IMR-90 (cell line): ENCODE results near the gene RELCH. TPM values are rescaled to one million over a fixed set of nuclear protein-coding genes. Genes with fewer than 3 reads are reported as not detected.

Experiments used
- ATAC-seq: fragments of 200-7000 bp; cut with Tn5 transposase; 2 replicates; pipeline ENCODE4 v1.9.1; 2020; ENCODE audit warnings: low read depth, mild to moderate bottlenecking, moderate library complexity
- BruUV-seq: library from RNA; stranded (reverse); fragments of 400-500 nt; replicated peaks from 2 replicates; lab custom pipeline; 2021; lab: Mats Ljungman, UMichigan
- CTCF ChIA-PET: fragments of 300-600 bp; formaldehyde crosslinking; extraction: SDS; loops from one replicate; lab custom pipeline; 2021; ENCODE audit warnings: antibody characterized with exemption; lab: Yijun Ruan, JAX
- POLR2A ChIA-PET: fragments of 300-600 bp; sonication (Branson Sonifier 250); formaldehyde crosslinking; loops from one replicate; lab custom pipeline; 2022; ENCODE audit warnings: antibody characterized with exemption; ENCODE audit not compliant: unreplicated experiment; lab: Charles Lee
- DNase-seq: peaks from one replicate; pipeline ENCODE4 v3.0.0; 2013
- H2AFZ ChIP-seq: replicated peaks from 2 replicates; pipeline ENCODE3; 2013; ENCODE audit warnings: low read length, mild to moderate bottlenecking; ENCODE audit not compliant: poor library complexity
- H2AK5ac ChIP-seq: 2 replicates; pipeline ENCODE4 v1.6.1; 2013; ENCODE audit warnings: low read depth, low read length, inconsistent platforms
- H2AK9ac ChIP-seq: replicated peaks from 2 replicates; pipeline ENCODE3; 2013; ENCODE audit warnings: mild to moderate bottlenecking, low read depth, low read length, moderate library complexity; ENCODE audit not compliant: poor library complexity
- H2BK120ac ChIP-seq: 2 replicates; pipeline ENCODE4 v1.6.1; 2013; ENCODE audit warnings: low read depth, low read length, inconsistent platforms
- H2BK15ac ChIP-seq: 3 replicates; pipeline ENCODE4 v1.6.1; 2013; ENCODE audit warnings: low read depth, low read length, inconsistent platforms
- H2BK20ac ChIP-seq: 2 replicates; pipeline ENCODE4 v1.6.1; 2013; ENCODE audit warnings: low read depth, mild to moderate bottlenecking, inconsistent platforms, low read length, moderate library complexity
- H2BK5ac ChIP-seq: 2 replicates; pipeline ENCODE4 v1.6.1; 2013; ENCODE audit warnings: mild to moderate bottlenecking, low read depth, low read length, inconsistent platforms; ENCODE audit not compliant: poor library complexity, severe bottlenecking
- H3K14ac ChIP-seq: replicated peaks from 2 replicates; pipeline ENCODE4 v1.6.1; 2013; ENCODE audit warnings: low read depth, low read length, inconsistent platforms
- H3K18ac ChIP-seq: 2 replicates; pipeline ENCODE4 v1.6.1; 2013; ENCODE audit warnings: low read depth, low read length, control low read depth
- H3K23ac ChIP-seq: 2 replicates; pipeline ENCODE4 v1.6.1; 2013; ENCODE audit warnings: low read depth, low read length, inconsistent platforms
- H3K27ac ChIP-seq: 2 replicates; pipeline ENCODE4 v1.5.1; 2013; ENCODE audit warnings: mild to moderate bottlenecking, control low read depth, low read length; ENCODE audit not compliant: insufficient read depth
- H3K27me3 ChIP-seq: 2 replicates; pipeline ENCODE4 v1.6.1; 2013; ENCODE audit warnings: low read length; ENCODE audit not compliant: control insufficient read depth, insufficient read depth
- H3K36me3 ChIP-seq: 2 replicates; pipeline ENCODE4 v1.6.1; 2013; ENCODE audit warnings: low read length, mixed read lengths; ENCODE audit not compliant: control insufficient read depth, insufficient read depth
- H3K4ac ChIP-seq: 2 replicates; pipeline ENCODE4 v1.6.1; 2013; ENCODE audit warnings: low read depth, low read length, inconsistent platforms
- H3K4me1 ChIP-seq: 2 replicates; pipeline ENCODE4 v1.6.1; 2013; ENCODE audit warnings: low read length, mixed read lengths; ENCODE audit not compliant: control insufficient read depth, insufficient read depth
- H3K4me2 ChIP-seq: 2 replicates; pipeline ENCODE4 v1.6.1; 2013; ENCODE audit warnings: low read depth, mild to moderate bottlenecking, control low read depth, low read length, moderate library complexity
- H3K4me3 ChIP-seq: 2 replicates; pipeline ENCODE4 v1.5.1; 2013; ENCODE audit warnings: low read depth, mild to moderate bottlenecking, control low read depth, low read length, moderate library complexity; ENCODE audit not compliant: insufficient read depth
- H3K56ac ChIP-seq: 2 replicates; pipeline ENCODE4 v1.6.1; 2013; ENCODE audit warnings: low read length, inconsistent platforms; ENCODE audit not compliant: insufficient read depth; ENCODE audit errors: extremely low read depth
- H3K79me1 ChIP-seq, 2 experiments: 2 replicates each; pipeline ENCODE4 v1.6.1; 2013; ENCODE audit warnings: low read length in 2 of 2, inconsistent platforms in 1 of 2, low read depth in 1 of 2
- H3K9ac ChIP-seq: 2 replicates; pipeline ENCODE4 v1.6.1; 2013; ENCODE audit warnings: low read depth, low read length, control low read depth
- H3K9me1 ChIP-seq: 2 replicates; pipeline ENCODE4 v1.6.1; 2013; ENCODE audit warnings: low read length, inconsistent platforms; ENCODE audit not compliant: insufficient read depth
- H3K9me3 ChIP-seq: 2 replicates; pipeline ENCODE4 v1.6.1; 2013; ENCODE audit warnings: low read length; ENCODE audit not compliant: control insufficient read depth, insufficient read depth
- H4K20me1 ChIP-seq: 2 replicates; pipeline ENCODE4 v1.6.1; 2013; ENCODE audit warnings: low read length, inconsistent platforms; ENCODE audit not compliant: insufficient read depth
- H4K5ac ChIP-seq: 2 replicates; pipeline ENCODE4 v1.6.1; 2013; ENCODE audit warnings: mild to moderate bottlenecking, low read depth, low read length, control low read depth
- H4K8ac ChIP-seq, 2 experiments: 2 replicates each; pipeline ENCODE4 v1.6.1; 2013; ENCODE audit warnings: low read depth in 2 of 2, low read length in 2 of 2, control low read depth in 1 of 2, inconsistent platforms in 1 of 2
- H4K91ac ChIP-seq: 2 replicates; pipeline ENCODE4 v1.6.1; 2013; ENCODE audit warnings: low read depth, low read length, inconsistent platforms; ENCODE audit not compliant: insufficient read depth
- BHLHE40 ChIP-seq: fragments of 150-350 bp; IDR thresholded peaks from 2 replicates; pipeline ENCODE4 v1.6.1; 2016; ENCODE audit warnings: mild to moderate bottlenecking, low read depth, low read length
- CEBPB ChIP-seq: IDR thresholded peaks from 2 replicates; pipeline ENCODE4 v1.6.1; 2012; ENCODE audit warnings: low read depth, low read length, improper control_type of control experiment
- CHD1 ChIP-seq: IDR thresholded peaks from 2 replicates; pipeline ENCODE4 v1.6.1; 2012; ENCODE audit warnings: low read depth, low read length, improper control_type of control experiment
- CTCF ChIP-seq: conservative IDR thresholded peaks from 2 replicates; pipeline ENCODE4 v1.5.1; 2012; ENCODE audit warnings: mild to moderate bottlenecking, low read depth, low read length, improper control_type of control experiment
- MAZ ChIP-seq: IDR thresholded peaks from 2 replicates; pipeline ENCODE4 v1.6.1; 2012; ENCODE audit warnings: low read depth, mild to moderate bottlenecking, low read length, improper control_type of control experiment, moderate library complexity, borderline replicate concordance
- MXI1 ChIP-seq: IDR thresholded peaks from 2 replicates; pipeline ENCODE4 v1.6.1; 2012; ENCODE audit warnings: low read depth, mild to moderate bottlenecking, low read length, moderate library complexity, borderline replicate concordance
- NFE2L2 ChIP-seq: fragments of 150-350 bp; IDR thresholded peaks from 2 replicates; pipeline ENCODE4 v1.6.1; 2016; ENCODE audit warnings: low read depth, mild to moderate bottlenecking, low read length
- RAD21 ChIP-seq: IDR thresholded peaks from 2 replicates; pipeline ENCODE4 v1.6.1; 2012; ENCODE audit warnings: low read length, improper control_type of control experiment
- RCOR1 ChIP-seq: IDR thresholded peaks from 2 replicates; pipeline ENCODE4 v1.6.1; 2012; ENCODE audit warnings: mild to moderate bottlenecking, low read length, improper control_type of control experiment; ENCODE audit not compliant: insufficient replicate concordance
- RFX5 ChIP-seq: IDR thresholded peaks from 2 replicates; pipeline ENCODE4 v1.8.0; 2012; ENCODE audit warnings: low read depth, mild to moderate bottlenecking, low read length, moderate library complexity
- SMC3 ChIP-seq: fragments of 150-350 bp; IDR thresholded peaks from 2 replicates; pipeline ENCODE4 v1.6.1; 2016; ENCODE audit warnings: low read depth, mild to moderate bottlenecking, antibody characterized with exemption, low read length, moderate library complexity
- USF2 ChIP-seq: fragments of 150-350 bp; IDR thresholded peaks from 2 replicates; pipeline ENCODE4 v1.6.1; 2017; ENCODE audit warnings: mild to moderate bottlenecking, antibody characterized with exemption, low read length, low read depth
- WGBS, 2 experiments: methylation state at CpG; one replicate each; pipeline versions ENCODE4 v1.1.5 to v1.1.7; 2013; ENCODE audit warnings: missing lambda C conversion rate in 2 of 2; ENCODE audit not compliant: insufficient read length in 1 of 2; ENCODE audit errors: extremely low coverage in 2 of 2; 5-methylcytosine and 5-hydroxymethylcytosine counted together
- dilution Hi-C: fragments of 300-500 bp; cut with HindIII; formaldehyde crosslinking; loops from one replicate; pipeline ENCODE4 v1.14.3; 2018; ENCODE audit warnings: low sequenced_read_pairs; ENCODE audit not compliant: unreplicated experiment
- in situ Hi-C: fragments of 300-500 bp; cut with MboI; formaldehyde crosslinking; loops from 3 replicates; pipeline ENCODE4 v1.14.3; 2019; ENCODE audit warnings: low sequenced_read_pairs, inconsistent platforms, mixed read lengths
- intact Hi-C: fragments of 100-400 bp; cut with micrococcal nuclease; formaldehyde crosslinking; loops from 2 replicates; pipeline ENCODE4 v1.10.0; 2022
- polyA plus RNA-seq, 3 experiments: library from polyadenylated mRNA; depleted of rRNA; stranded (reverse); fragments of >200 nt; gene quantifications; 2 replicates each; pipeline ENCODE4 v1.2.3, GENCODE V29; 2012; ENCODE audit warnings: low replicate concordance in 1 of 3
- total RNA-seq: library from RNA; depleted of rRNA; stranded (reverse); fragments of >200 nt; gene quantifications from 2 replicates; pipeline ENCODE4 v1.2.3, GENCODE V29; 2012
- TF ChIP-seq, protein P1 (sequence below): fragments of 150-350 bp; IDR thresholded peaks from 2 replicates; pipeline ENCODE4 v1.6.1; 2016; ENCODE audit warnings: low read depth, mild to moderate bottlenecking, low read length, moderate library complexity, borderline replicate concordance

Gene RELCH
- total and polyA plus RNA-seq, 2 of the 4 experiments (the other 2 are of a cell fraction), result 14.4 to 52.5 TPM

- H3K4me1 ChIP-seq, result no peaks in the 10 kb centered on the region
- H3K4ac ChIP-seq, result no peak overlapping the region
- no peak overlapping the region for H2AFZ ChIP-seq
- peak overlapping the region; percentile 49; the same call in 1 of the 2 replicates for H3K23ac ChIP-seq
- ChIA-PET POLR2A (no interaction called here), CTCF (interaction anchor here (1.0 kb wide), 1 partner anchor 35 kb away, joined by 5 read pairs; no protein-coding TSS in a partner anchor)
- H3K79me1 ChIP-seq, result peaks cover 0 to 3% of the 10 kb centered on the region in 2 experiments; a peak in 1 of 4 replicates
- no peak overlapping the region for H3K14ac ChIP-seq
- no peak overlapping the region for H2BK5ac ChIP-seq
- no peaks in the 10 kb centered on the region for H3K27me3 ChIP-seq
- H3K4me2 ChIP-seq, result no peak overlapping the region
- ATAC-seq (no peak), DNase-seq (no peak)
- H3K9me3 ChIP-seq, result no peaks in the 10 kb centered on the region
- H3K56ac ChIP-seq, result no peak overlapping the region
- in situ Hi-C loops (no loop called here), intact Hi-C loops (no loop called here), dilution Hi-C loops (no loop called here)
- no peak overlapping the region for H4K91ac ChIP-seq
- H2BK15ac ChIP-seq, result no peak overlapping the region
- no peak overlapping the region for H3K27ac ChIP-seq
- H4K20me1 ChIP-seq, result no peaks in the 10 kb centered on the region
- H4K5ac ChIP-seq, result no peak overlapping the region
- H3K9ac ChIP-seq, result no peak overlapping the region
- 75% methylated on average over 1 of the region's 5 CpGs; no CpG with 5 or more reads in 1 of the 2 experiments for WGBS, 2 experiments
- no peak overlapping the region for H4K8ac ChIP-seq
- no peaks in the 10 kb centered on the region for H3K9me1 ChIP-seq
- H3K36me3 ChIP-seq, result no peaks in the 10 kb centered on the region; the same call in 1 of the 2 replicates
- no peak overlapping the region for H2AK5ac ChIP-seq
- H3K18ac ChIP-seq, result no peak overlapping the region
- TF ChIP-seq SMC3 (no peak), MXI1 (no peak), BHLHE40 (no peak), CTCF (no peak), NFE2L2 (no peak), RAD21 (no peak), RCOR1 (no peak), MAZ (no peak), CEBPB (no peak), RFX5 (no peak), USF2 (no peak), CHD1 (no peak)
- TF ChIP-seq, protein P1, sequence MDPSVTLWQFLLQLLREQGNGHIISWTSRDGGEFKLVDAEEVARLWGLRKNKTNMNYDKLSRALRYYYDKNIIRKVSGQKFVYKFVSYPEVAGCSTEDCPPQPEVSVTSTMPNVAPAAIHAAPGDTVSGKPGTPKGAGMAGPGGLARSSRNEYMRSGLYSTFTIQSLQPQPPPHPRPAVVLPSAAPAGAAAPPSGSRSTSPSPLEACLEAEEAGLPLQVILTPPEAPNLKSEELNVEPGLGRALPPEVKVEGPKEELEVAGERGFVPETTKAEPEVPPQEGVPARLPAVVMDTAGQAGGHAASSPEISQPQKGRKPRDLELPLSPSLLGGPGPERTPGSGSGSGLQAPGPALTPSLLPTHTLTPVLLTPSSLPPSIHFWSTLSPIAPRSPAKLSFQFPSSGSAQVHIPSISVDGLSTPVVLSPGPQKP, result no peak
- H2BK20ac ChIP-seq, result no peak overlapping the region
- H3K4me3 ChIP-seq, result no peak overlapping the region
- BruUV-seq, result no TSS peak
- no peak overlapping the region for H2AK9ac ChIP-seq
- no peak overlapping the region for H2BK120ac ChIP-seq
Measured at GRCh38 chr18:62164855-62165487, 22.1 kb upstream of the RELCH start.
